Left lung (tissue), 10 donors: ENCODE data around the gene UTS2R. TPM values are rescaled to one million over a fixed set of nuclear protein-coding genes. Genes with fewer than 3 reads are reported as not detected.

Experiments used
- ATAC-seq: fragments of 200-7000 bp; cut with Tn5 transposase; one replicate; pipeline ENCODE4 v1.9.1; 2020; ENCODE audit warnings: moderate library complexity
- DNase-seq, 4 donors: peaks; one replicate each; pipeline ENCODE4 v3.0.0-alpha.2; 2013 to 2020
- H3K27ac ChIP-seq, 2 donors: fragments of 200-600 bp; sonication (generic) in 1 of 2; one replicate each; pipeline versions ENCODE4 v1.5.0 to v1.8.0; 2020 to 2021
- H3K27me3 ChIP-seq, 2 donors: fragments of 200-600 bp; sonication (generic) in 1 of 2; one replicate each; pipeline versions ENCODE4 v1.5.0 to v1.8.0; 2020 to 2021
- H3K36me3 ChIP-seq, 2 donors: fragments of 200-600 bp; sonication (generic) in 1 of 2; one replicate each; pipeline versions ENCODE4 v1.5.0 to v1.8.0; 2020 to 2021
- H3K4me1 ChIP-seq, 2 donors: fragments of 200-600 bp; one replicate each; pipeline ENCODE4 v1.8.0; 2021
- H3K4me3 ChIP-seq, 2 donors: fragments of 200-600 bp; sonication (generic) in 1 of 2; one replicate each; pipeline versions ENCODE4 v1.5.0 to v1.8.0; 2020 to 2021; ENCODE audit warnings: mild to moderate bottlenecking in 1 of 2
- H3K9me3 ChIP-seq, 2 donors: fragments of 200-600 bp; sonication (generic) in 1 of 2; one replicate each; pipeline versions ENCODE4 v1.5.0 to v1.8.0; 2020 to 2021
- intact Hi-C, 2 donors: fragments of 100-400 bp; cut with DNase I; formaldehyde crosslinking; loops; one replicate each; pipeline versions ENCODE4 v1.11.2 to v1.14.2; 2022
- polyA plus RNA-seq, 6 donors: library from polyadenylated mRNA; unstranded; fragments of 120-200 nt; gene quantifications; one replicate each; pipeline ENCODE4 v1.2.1, GENCODE V29; 2013; ENCODE audit not compliant: insufficient read length in 6 of 6
- total RNA-seq, 2 donors: library from RNA; stranded (reverse); fragmentation: NEBNext Ultra II Directional; extraction: Animal tissue kit (Norgen Biotek cat#: 25700); gene quantifications; one replicate each; pipeline ENCODE4 v1.2.1, GENCODE V29; 2021
- TF ChIP-seq, protein P1 (sequence below), 2 donors: fragments of 200-600 bp; sonication (generic) in 1 of 2; IDR thresholded peaks; one replicate each; pipeline versions ENCODE4 v1.5.0 to v1.8.0; 2021; ENCODE audit warnings: antibody characterized with exemption in 2 of 2
- donor health status: DM: no; HTN: yes; CAD: no.
- donor health status: DM: no; HTN: no; CAD: no.

UTS2R gene
- total and polyA plus RNA-seq, 8 donors = 0.11 TPM; not detected in 7

GRCh38 chr17:82390015-82390859 is 18.7 kb downstream of the UTS2R start:
- intact Hi-C loops = no loop called here
- ATAC-seq = no peak
- no peak overlapping the region for H3K4me3 ChIP-seq
- H3K27ac ChIP-seq = no peak overlapping the region
- peak in 1 of 4 donors; percentile 64 for DNase-seq
- H3K4me1 ChIP-seq = peaks cover 0 to 10% of the 10 kb centered on the region in 2 donors
- no peaks in the 10 kb centered on the region for H3K9me3 ChIP-seq
- TF ChIP-seq, protein P1, sequence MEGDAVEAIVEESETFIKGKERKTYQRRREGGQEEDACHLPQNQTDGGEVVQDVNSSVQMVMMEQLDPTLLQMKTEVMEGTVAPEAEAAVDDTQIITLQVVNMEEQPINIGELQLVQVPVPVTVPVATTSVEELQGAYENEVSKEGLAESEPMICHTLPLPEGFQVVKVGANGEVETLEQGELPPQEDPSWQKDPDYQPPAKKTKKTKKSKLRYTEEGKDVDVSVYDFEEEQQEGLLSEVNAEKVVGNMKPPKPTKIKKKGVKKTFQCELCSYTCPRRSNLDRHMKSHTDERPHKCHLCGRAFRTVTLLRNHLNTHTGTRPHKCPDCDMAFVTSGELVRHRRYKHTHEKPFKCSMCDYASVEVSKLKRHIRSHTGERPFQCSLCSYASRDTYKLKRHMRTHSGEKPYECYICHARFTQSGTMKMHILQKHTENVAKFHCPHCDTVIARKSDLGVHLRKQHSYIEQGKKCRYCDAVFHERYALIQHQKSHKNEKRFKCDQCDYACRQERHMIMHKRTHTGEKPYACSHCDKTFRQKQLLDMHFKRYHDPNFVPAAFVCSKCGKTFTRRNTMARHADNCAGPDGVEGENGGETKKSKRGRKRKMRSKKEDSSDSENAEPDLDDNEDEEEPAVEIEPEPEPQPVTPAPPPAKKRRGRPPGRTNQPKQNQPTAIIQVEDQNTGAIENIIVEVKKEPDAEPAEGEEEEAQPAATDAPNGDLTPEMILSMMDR (IDR thresholded peaks at IDR 0.05) = no peak
- H3K27me3 ChIP-seq = peaks cover 7 to 30% of the 10 kb centered on the region in 2 donors
- peaks cover 0 to 34% of the 10 kb centered on the region in 2 donors for H3K36me3 ChIP-seq

DNA sequence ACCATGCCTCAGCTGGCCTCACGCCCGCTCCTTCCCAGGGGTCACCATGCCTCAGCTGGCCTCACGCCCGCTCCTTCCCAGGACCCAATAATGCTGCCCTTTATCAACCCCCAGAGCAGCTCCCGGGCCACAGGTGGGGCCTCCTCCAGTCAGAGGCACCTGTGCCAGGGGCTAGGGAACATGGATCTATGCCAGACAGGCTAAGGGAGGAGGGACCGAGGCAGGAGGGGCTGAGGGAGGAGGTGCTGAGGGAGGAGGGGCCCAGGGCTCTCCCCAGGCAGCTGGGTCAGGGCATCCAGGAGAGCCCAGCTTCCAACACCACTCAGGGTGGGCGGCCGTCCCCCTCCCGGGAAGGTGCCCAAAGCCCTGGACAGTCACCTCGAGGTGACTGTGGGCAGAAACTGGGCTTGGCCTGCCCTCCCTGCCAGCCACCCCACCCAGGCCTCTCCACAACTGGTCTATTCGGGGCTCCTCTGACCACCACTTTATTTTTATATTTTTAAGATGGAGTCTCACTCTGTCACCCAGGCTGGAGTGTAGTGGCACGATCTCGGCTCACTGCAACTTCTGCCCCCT is 19.4 kb downstream of the UTS2R start:
- ATAC-seq (no peak), DNase-seq (peak in 1 of 4 donors; percentile 43)
- intact Hi-C loops = no loop called here
- H3K4me3 ChIP-seq = no peak overlapping the region
- peaks cover 0 to 34% of the 10 kb centered on the region in 2 donors for H3K36me3 ChIP-seq
- TF ChIP-seq, protein P1 (IDR thresholded peaks at IDR 0.05) = no peak
- H3K4me1 ChIP-seq = peaks cover 0 to 10% of the 10 kb centered on the region in 2 donors
- H3K9me3 ChIP-seq = no peaks in the 10 kb centered on the region
- peaks cover 7 to 23% of the 10 kb centered on the region in 2 donors for H3K27me3 ChIP-seq
- H3K27ac ChIP-seq = no peak overlapping the region

- TF ChIP-seq, protein P1 (IDR thresholded peaks at IDR 0.05) = no peak
- Histone ChIP-seq H3K36me3 (peaks cover 0 to 34% of the 10 kb centered on the region in 2 donors), H3K27ac (no peak overlapping the region), H3K27me3 (peaks cover 5 to 17% of the 10 kb centered on the region in 2 donors), H3K4me1 (peaks cover 0 to 10% of the 10 kb centered on the region in 2 donors), H3K4me3 (no peak overlapping the region), H3K9me3 (no peaks in the 10 kb centered on the region)
- DNase-seq = peak in 1 of 4 donors; percentile 62
- ATAC-seq = no peak
- intact Hi-C loops = no loop called here
Measured at GRCh38 chr17:82391496-82392066, 20.0 kb downstream of the UTS2R start.

DNA sequence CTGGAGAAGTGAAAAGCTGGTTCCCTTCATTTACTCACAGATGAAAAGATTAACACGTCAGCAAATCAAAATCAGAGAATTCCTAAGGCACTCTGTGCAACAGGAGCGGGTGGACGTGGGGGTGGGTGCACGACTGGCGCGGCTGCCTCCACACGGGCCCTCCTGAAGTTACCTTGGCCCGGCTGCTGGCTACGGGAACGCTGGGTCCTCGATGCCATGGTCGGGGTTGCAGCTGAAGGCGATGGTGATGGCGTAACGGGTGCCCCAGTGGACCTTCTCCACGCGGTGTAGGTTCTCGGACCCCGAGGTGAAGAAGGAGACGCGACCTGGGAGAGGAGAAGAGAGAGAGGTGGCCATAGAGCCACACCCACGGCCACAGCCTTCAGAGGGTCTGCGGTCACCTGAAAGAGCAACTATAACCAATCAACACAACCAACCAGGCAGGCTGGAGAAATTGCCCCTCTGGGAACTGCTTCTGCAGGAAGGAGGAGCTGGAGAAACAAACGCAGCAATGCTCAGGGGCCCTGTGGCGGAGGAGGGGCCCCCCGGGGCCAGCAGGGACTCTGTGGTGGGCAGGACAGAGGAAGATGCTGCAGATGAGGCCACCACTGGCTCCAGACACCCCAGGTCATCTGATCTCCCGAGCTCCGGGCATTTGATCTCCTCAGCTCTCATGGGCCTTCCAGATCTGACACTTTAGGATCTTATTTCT is 20.8 kb downstream of the UTS2R start:
- Histone ChIP-seq H3K27ac (no peak overlapping the region), H3K27me3 (peaks cover 0 to 10% of the 10 kb centered on the region in 2 donors), H3K36me3 (peaks cover 0 to 34% of the 10 kb centered on the region in 2 donors), H3K4me3 (no peak overlapping the region), H3K4me1 (peaks cover 0 to 2% of the 10 kb centered on the region in 2 donors), H3K9me3 (no peaks in the 10 kb centered on the region)
- TF ChIP-seq, protein P1 (IDR thresholded peaks at IDR 0.05) = no peak
- ATAC-seq = no peak
- DNase-seq = no peak
- intact Hi-C loops = no loop called here
